NCI-H1048 (cell line): ENCODE measurements around the gene PANK1.

Experiments used
- DNase-seq: peaks from one replicate; lab custom pipeline; 2025; lab: John Stamatoyannopoulos, UW

PANK1 gene

GRCh38 chr10:89535171-89536012, 109.7 kb downstream of the PANK1 start, which contains the start of gene SLC16A12:
SLC16A12 (minus strand) TSS chr10:89535594; CDS start chr10:89462578, 73,016 bp downstream.
- DNase-seq, result no peak

DNA sequence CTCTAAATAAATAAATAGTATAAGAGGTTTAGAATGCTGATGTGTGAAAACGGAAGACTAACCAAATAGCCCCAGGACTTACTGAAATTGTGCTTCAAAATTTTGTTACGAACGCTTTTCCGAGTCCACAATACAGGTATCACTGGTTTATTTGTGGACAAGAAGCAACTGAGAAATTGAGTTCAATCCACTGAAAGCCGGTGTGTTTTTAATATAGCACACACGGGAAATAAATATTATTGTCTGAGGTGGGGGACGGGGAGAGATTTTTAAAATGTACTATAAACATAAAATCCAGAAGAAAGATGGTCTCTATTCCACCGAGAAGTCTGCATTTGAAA, 110.2 kb downstream of the PANK1 start:
- DNase-seq, result no peak
